ENCODE data around the gene LRRC8C.

Gene LRRC8C

GRCh38 chr1:89607156-89607555 lies 25.8 kb upstream of the LRRC8C start:
- H3K4me3 ChIP-seq (ENCODE audit: control insufficient read depth, low read depth, low read length) = no peak overlapping the region
- no peak for DNase-seq (ENCODE audit: low read depth)
- TF ChIP-seq, protein P1, sequence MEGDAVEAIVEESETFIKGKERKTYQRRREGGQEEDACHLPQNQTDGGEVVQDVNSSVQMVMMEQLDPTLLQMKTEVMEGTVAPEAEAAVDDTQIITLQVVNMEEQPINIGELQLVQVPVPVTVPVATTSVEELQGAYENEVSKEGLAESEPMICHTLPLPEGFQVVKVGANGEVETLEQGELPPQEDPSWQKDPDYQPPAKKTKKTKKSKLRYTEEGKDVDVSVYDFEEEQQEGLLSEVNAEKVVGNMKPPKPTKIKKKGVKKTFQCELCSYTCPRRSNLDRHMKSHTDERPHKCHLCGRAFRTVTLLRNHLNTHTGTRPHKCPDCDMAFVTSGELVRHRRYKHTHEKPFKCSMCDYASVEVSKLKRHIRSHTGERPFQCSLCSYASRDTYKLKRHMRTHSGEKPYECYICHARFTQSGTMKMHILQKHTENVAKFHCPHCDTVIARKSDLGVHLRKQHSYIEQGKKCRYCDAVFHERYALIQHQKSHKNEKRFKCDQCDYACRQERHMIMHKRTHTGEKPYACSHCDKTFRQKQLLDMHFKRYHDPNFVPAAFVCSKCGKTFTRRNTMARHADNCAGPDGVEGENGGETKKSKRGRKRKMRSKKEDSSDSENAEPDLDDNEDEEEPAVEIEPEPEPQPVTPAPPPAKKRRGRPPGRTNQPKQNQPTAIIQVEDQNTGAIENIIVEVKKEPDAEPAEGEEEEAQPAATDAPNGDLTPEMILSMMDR (IDR thresholded peaks at IDR 0.05; ENCODE audit: control insufficient read depth, insufficient read depth, low read depth, low read length, missing control alignments) = no peak

- no peak for DNase-seq (ENCODE audit: low read depth)
- TF ChIP-seq, protein P1 (IDR thresholded peaks at IDR 0.05; ENCODE audit: control insufficient read depth, insufficient read depth, low read depth, low read length, missing control alignments) = no peak
- no peak overlapping the region for H3K4me3 ChIP-seq (ENCODE audit: control insufficient read depth, low read depth, low read length)
Measured at GRCh38 chr1:89607586-89608318, 25.2 kb upstream of the LRRC8C start.

DNA sequence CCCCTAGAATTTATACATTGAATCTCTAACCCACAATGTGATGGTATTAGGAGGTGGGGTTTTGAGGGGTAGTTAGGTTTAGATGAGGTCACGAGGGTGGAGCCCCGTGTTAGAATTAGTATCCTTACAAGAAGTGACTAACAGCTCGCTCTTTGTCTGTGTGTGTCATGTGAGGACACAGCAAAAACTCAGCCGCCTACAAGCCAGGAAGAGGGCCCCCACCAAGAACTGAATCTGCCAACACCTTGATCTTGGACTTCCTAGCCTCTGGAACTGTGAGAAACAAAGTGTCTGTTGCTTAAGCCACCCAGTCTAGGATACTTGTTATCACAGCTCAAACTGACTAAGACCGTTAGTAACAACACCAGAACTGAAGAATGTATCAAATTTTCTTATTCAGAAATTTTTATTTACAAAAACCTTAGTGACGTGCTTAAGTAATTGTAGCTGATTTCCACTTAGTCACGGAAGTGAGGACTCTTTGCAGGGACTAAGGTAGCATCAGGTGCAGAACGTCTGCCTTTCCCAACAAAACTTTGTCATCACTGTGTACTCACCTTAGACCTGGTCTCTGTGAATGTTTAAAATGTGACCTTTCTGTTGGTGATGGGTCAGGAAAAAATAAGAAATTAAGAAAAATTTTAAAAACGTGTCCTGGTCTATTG lies 24.5 kb upstream of the LRRC8C start:
- TF ChIP-seq, protein P1 (IDR thresholded peaks at IDR 0.05; ENCODE audit: control insufficient read depth, insufficient read depth, low read depth, low read length, missing control alignments) = no peak
- no peak overlapping the region for H3K4me3 ChIP-seq (ENCODE audit: control insufficient read depth, low read depth, low read length)
- no peak for DNase-seq (ENCODE audit: low read depth)

DNA sequence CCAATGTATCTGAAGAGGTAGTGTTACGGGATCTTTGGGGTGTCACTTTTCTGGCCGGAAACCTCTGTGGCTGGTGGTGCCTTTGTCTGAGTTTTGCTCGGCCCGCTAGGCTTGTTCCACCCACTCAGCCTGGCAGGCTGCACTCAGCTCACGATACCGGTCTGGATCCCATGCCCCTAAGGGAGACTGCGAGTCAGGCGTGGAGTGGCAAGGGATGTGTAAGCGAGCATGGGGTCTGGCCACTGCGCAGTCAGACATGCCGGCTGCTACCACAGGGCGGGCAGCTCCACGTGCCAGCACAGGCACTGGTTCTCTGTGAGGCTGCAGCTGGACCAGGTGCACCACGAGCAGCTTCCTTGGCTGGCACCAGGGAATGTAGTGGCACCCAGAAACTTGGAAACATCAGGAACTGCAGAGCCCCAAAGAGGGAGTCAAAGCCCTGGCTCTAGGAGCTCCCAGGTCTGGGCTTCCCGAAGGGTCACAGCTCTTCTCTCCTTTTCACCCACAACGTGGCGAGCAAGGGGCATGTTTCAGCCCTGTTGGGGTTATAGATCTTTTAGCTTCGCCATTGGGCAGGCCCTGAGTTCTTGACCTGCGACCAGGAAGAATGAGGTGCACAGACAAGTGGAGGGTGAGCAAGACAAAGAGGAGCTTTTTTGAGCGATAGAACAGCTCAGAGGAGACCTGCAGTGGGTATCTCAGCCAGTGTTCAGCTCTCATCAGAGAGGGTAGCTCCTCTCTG lies 23.8 kb upstream of the LRRC8C start:
- DNase-seq (ENCODE audit: low read depth) = no peak
- H3K4me3 ChIP-seq (ENCODE audit: control insufficient read depth, low read depth, low read length) = no peak overlapping the region
- TF ChIP-seq, protein P1 (IDR thresholded peaks at IDR 0.05; ENCODE audit: control insufficient read depth, insufficient read depth, low read depth, low read length, missing control alignments) = no peak

- TF ChIP-seq, protein P1 (IDR thresholded peaks at IDR 0.05; ENCODE audit: control insufficient read depth, insufficient read depth, low read depth, low read length, missing control alignments) = no peak
- H3K4me3 ChIP-seq (ENCODE audit: control insufficient read depth, low read depth, low read length) = no peak overlapping the region
- DNase-seq (ENCODE audit: low read depth) = no peak
Measured at GRCh38 chr1:89609781-89610456, 23.0 kb upstream of the LRRC8C start.

DNA sequence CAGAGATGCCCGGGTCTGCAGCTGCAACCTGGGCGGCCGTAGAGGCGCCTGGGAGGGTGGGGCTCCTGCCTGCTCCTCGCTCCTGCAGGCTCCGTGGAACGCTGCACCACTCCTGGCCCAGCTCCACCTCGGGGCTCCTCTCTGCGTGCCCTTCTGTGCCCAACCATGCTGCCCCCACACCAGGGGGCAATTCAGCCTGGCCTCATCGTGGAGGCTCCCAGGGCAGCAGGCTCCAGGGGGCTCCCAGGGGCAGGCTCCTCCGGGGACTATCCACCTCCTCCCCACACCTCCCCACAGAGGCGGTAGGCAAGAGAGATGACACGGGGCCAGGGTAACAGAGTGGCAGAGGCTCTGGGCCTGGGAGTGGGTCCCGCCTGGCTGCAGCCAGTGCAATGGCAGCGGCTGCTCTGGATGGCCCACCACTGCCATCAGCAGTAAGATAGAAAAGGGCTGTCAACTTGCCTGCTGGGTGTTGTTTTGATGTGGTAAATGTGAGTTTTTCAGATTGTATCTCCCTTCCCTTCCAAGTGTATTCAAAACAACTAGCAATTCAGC lies 22.4 kb upstream of the LRRC8C start:
- DNase-seq (ENCODE audit: low read depth) = no peak
- no peak overlapping the region for H3K4me3 ChIP-seq (ENCODE audit: control insufficient read depth, low read depth, low read length)
- TF ChIP-seq, protein P1 (IDR thresholded peaks at IDR 0.05; ENCODE audit: control insufficient read depth, insufficient read depth, low read depth, low read length, missing control alignments) = no peak
